Activated T-helper 1 cell treated with anti-CD3 and anti-CD28 coated beads, Interleukin-2, amount 50 U/mL, for 16 hours (primary cell): ENCODE results near the gene SH3YL1.

ENCODE experiments used
- DNase-seq, 2 donors: peaks; one replicate each; pipeline ENCODE4 v3.0.0-alpha.2; 2020; ENCODE audit warnings: low read depth in 1 of 2, low spot score in 1 of 2

SH3YL1 gene

DNA sequence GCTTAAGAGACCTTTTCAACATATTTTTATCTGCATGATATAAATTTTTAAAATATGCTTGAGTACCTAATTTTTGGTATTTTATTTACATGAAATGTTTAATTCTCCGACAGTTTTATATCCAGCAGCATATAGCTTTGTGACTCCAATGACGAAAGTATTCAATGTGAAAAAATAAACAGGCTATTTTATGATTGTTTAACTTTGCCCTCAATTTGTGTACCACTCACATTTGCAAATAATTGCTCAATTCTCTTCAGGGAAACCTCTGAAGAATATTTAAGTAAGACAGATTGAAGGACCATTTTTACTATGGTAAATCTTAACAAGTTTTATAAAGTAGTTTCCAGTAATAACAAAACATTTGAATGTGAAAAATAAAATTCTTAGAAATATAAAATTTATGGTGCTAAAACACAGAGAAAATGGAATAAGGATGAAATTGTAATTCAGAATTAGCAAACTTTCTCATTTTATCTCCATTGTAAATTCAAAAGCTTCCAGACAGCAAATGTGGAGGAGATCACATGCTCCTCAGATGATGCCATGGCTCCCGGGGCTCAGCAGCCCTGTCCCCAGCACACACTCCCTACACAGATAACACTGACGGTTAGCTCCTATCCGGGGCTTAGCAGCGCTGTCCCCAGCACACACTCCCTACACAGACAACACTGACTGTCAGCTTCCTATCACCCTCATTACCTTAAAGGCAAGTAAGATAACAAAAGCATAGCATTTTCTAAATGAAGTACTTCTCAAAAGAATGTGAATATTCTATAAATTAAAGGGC, 39.7 kb downstream of the SH3YL1 start:
- DNase-seq = no peak

DNA sequence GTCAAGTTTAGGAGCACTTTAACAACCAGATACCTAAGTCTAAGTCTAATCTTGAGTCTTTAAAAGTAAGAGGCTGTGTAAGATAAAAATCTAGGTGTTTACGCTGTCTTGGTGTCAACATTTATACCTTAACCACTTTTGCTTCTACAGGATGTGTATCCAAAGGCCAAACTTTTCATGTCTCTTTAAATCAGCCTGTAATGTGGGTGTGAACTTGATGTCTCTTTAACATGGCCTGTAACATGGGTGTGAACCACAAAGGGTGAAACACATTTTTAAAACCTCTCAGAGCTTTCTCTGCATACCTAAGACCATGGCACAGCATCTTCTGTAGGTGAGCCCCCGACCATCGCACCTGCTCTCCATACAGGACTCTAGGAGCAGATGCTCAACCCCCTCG, 40.4 kb downstream of the SH3YL1 start:
- DNase-seq = no peak

DNA sequence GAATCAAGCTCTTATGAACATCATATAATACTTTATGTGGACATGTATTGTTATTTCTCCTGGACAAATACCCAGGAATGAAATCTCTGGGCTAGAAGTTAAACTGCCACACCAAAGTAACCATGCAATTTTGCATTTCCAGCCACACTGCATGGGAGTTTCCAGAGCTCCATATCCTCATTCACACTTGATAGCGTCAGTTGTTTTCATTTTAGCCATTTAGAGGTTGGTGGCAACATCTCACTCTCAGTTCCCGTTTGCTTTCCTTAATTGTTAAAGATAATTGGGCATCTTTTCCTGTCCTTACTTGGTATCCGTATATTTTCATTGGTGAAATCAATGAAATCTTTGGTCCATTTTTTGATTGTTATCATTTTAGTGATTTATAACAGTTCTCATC, 47.8 kb downstream of the SH3YL1 start:
- DNase-seq = no peak

DNA sequence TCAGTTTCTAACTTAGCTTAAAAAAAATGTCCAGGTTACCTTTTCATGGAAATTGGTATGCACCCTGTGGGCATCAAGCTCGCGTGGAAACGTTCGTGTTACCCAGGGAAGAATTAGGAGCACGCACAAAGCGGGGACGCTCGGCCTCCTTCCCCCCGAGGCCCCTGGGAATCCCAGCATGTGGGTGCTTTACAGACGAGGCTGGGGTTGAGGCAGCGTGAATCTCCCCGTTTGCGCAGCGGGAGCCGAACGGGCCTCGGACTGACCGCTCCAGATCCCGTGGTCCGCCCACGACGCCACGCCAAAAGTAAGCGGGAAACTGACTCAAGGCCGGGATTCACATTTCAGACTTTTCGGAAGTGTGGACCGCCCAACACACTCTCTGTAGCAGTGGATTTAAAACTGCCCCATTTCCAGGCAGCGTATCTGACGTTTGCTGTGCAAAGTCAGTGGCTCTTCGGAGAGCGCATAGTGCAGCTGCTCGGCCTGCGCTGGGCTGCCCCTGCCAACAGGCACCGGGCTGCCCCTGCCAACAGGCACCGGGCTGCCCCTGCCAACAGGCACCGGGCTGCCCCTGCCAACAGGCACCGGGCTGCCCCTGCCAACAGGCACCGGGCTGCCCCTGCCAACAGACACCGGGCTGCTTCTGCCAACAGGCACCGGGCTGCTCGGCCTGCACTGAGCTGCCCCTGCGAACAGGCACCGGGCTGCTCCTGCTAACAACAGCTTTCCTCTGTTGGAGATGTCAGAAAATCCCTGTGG, 49.7 kb downstream of the SH3YL1 start:
- no peak for DNase-seq

GRCh38 chr2:211486-212184, 52.2 kb downstream of the SH3YL1 start:
- no peak for DNase-seq

DNA sequence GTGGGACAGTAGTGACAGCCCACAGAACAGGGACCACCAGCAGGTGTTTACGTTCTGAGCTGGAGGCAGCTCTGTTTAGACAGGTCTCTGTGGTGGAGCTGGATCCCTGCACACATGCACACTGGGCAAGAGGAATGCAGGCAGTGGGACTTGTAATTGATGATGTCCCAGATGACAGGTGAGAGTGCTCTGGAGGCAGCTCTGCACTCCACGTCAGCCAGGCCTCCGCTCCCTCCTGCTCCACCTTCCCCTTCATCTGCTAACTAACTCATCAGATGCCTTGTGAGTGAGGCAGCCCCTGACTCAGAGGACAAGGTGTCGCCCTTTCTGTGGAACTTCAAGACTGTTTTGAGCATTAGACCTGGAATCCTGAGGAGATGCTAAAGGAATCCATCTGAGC, 53.2 kb downstream of the SH3YL1 start:
- no peak for DNase-seq

DNA sequence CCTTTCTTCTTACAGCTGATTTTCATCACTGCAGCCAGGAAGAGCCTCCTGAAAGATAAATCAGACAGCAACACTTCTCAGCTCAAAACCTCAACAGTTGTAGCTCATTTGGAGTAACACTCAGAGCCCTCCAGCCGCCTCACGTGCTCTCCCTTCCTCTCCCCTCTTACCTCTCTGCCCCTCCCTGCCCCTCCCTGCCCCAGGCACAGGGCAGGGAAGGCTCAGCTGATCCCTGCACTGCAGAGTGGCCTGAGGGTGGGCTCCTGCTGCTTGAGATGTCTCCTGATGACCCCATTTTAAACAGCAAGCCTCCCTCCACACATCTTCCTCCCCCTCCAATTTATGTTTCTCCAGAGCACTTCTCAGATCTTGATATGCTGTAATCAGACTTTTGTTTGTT, 54.4 kb downstream of the SH3YL1 start:
- DNase-seq = no peak

GRCh38 chr2:208335-208734, 55.5 kb downstream of the SH3YL1 start:
- DNase-seq = no peak

- no peak for DNase-seq
Observed at GRCh38 chr2:203984-204383, 59.8 kb downstream of the SH3YL1 start.

DNA sequence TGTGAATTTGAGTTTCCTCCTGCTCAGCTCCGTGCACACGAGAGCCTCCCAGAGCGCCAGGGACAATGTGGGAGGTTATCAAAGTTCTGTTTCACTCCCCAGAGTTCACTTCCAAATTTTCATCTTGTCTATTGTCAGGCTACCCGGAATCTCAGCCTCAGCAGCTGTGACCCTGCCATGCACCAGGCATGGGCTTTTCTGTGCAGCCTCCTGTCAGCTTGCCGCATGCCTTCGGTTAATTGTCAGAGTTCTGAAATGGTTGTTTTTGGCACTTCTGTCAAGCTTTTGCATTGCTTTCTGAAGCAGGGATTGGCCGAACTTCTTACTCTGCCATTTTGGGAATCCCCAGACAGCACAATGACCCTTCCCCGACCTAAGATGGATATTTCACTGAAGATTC, 60.4 kb downstream of the SH3YL1 start:
- DNase-seq = no peak

- no peak for DNase-seq
Observed at GRCh38 chr2:202945-203344, 60.9 kb downstream of the SH3YL1 start.

- no peak for DNase-seq
Observed at GRCh38 chr2:201648-202433, 62.0 kb downstream of the SH3YL1 start.

GRCh38 chr2:199041-199966, 64.5 kb downstream of the SH3YL1 start:
- DNase-seq = no peak

DNA sequence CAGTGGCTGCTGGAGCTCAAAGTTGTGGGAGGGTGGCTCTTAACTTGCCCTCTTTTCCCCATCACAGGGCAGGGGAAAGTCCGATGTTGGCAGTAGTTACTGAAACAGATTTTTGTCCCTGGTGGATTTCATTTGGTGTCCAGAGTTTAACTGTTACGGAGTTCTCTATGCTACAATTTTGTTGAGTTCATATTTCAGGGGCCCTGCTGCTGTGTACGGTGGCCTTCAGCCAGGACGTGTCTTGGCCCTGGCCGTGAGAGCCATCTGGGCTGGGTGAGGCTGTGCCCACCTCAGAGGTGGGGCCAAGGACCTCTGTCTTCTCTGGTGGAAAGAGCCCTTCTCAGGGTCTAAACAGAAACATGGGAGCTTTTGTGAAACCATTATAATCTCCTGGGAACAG, 67.4 kb downstream of the SH3YL1 start:
- no peak for DNase-seq

GRCh38 chr2:195932-196331, 67.9 kb downstream of the SH3YL1 start:
- no peak for DNase-seq

GRCh38 chr2:193141-193671, 70.6 kb downstream of the SH3YL1 start:
- no peak for DNase-seq

DNA sequence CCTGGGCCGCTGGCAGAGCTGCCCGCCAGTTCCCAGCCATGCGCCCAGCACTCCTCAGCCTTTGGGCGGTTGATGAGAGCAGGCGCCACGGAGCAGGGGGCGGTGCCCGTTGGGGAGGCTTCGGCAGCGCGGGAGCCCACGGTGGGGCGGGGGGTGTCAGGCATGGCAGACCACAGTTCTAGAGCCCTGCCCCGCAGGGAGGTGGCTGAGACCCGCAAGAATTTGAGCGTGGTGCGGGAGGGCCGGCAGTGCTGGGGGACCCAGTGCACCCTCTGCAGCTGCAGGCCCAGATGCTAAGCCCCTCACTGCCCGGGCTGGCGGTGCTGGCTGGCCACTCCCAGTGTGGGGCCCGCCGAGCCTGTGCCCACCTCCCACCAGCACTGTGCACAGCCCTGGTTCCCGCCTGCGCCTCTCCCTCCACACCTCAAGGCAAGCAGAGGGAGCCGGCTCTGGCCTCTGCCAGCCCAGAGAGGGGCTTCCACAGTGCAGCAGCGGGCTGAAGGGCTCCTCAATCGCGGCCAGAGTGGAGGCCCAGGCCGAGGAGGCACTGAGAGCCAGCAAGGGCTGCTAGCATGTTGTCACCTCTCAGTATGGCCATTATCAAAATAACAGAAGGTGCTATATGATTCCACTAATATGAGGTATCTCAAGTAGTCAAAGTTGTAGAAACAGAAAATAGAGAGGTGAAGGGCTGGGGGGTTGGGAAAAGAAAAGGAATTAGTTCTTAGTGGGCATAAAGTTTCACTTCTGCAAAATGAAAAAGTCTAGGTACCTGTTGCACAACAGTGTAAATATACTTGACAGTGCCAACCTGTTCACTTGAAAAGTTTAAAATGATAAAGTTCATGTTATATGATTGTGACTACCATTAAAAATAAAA, 72.3 kb downstream of the SH3YL1 start:
- no peak for DNase-seq

GRCh38 chr2:187825-188224, 76.0 kb downstream of the SH3YL1 start:
- no peak for DNase-seq

DNA sequence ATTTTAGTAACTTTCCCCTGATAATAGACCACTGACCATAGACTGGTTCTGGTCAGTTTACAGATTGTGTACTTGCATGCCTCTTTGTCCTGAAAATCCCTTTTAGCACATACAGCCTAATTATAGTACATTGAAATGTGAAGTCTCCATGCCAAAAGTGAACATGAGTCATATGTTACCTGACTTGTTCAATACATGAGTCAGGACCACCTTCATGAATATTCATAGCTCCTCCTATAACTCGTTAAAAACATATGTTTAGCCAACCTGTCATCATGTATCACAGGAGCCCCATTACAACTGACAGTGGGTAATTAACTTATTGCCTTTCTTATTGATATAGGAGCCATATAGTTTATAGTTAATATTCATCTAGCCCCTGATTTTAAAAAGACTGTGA, 78.6 kb downstream of the SH3YL1 start:
- DNase-seq = no peak
